GM21528 (cell line): ENCODE data around the gene KRT73.

Source experiments
- ATAC-seq: cut with Tn5 transposase; IDR thresholded peaks from one replicate; pipeline ENCODE4 v1.9.1; 2021; ENCODE audit warnings: mild to moderate bottlenecking, moderate library complexity; ENCODE audit not compliant: unreplicated experiment, low FRiP score

KRT73 gene

GRCh38 chr12:52646613-52647012 is 28.3 kb upstream of the KRT73 start:
- no peak for ATAC-seq

GRCh38 chr12:52645982-52646381 is 27.6 kb upstream of the KRT73 start:
- no peak for ATAC-seq

GRCh38 chr12:52645120-52645761 is 26.9 kb upstream of the KRT73 start:
- ATAC-seq = no peak

- ATAC-seq = no peak
These were observed 25.7 kb upstream of the KRT73 start for GRCh38 chr12:52644078-52644415.

- ATAC-seq = no peak
These were observed 25.1 kb upstream of the KRT73 start for GRCh38 chr12:52643233-52644077.

GRCh38 chr12:52641468-52641867 is 23.1 kb upstream of the KRT73 start:
- no peak for ATAC-seq

GRCh38 chr12:52637299-52637698 is 18.9 kb upstream of the KRT73 start:
- ATAC-seq = no peak

GRCh38 chr12:52636592-52637258 is 18.4 kb upstream of the KRT73 start:
- ATAC-seq = no peak

GRCh38 chr12:52636189-52636588 is 17.8 kb upstream of the KRT73 start:
- no peak for ATAC-seq

- ATAC-seq = no peak
These were observed 16.1 kb upstream of the KRT73 start for GRCh38 chr12:52634266-52635056.

- ATAC-seq = no peak
These were observed 15.0 kb upstream of the KRT73 start for GRCh38 chr12:52633383-52633782.

GRCh38 chr12:52632656-52633055 is 14.3 kb upstream of the KRT73 start:
- no peak for ATAC-seq

- ATAC-seq = no peak
These were observed 13.5 kb upstream of the KRT73 start for GRCh38 chr12:52631676-52632459.

GRCh38 chr12:52631264-52631663 is 12.9 kb upstream of the KRT73 start:
- no peak for ATAC-seq

- no peak for ATAC-seq
These were observed 12.3 kb upstream of the KRT73 start for GRCh38 chr12:52630599-52631200.

GRCh38 chr12:52630008-52630500 is 11.7 kb upstream of the KRT73 start:
- ATAC-seq = no peak

- ATAC-seq = no peak
These were observed 11.1 kb upstream of the KRT73 start for GRCh38 chr12:52629281-52630007.

- no peak for ATAC-seq
These were observed 10.5 kb upstream of the KRT73 start for GRCh38 chr12:52628841-52629240.

- no peak for ATAC-seq
These were observed 9.8 kb upstream of the KRT73 start for GRCh38 chr12:52628111-52628507.
